Activated B cell treated with CpG ODN at 0.5 μM for 24 hours (primary cell): Measurements from ENCODE around the gene GEMIN5. TPM values are rescaled to one million over a fixed set of nuclear protein-coding genes. Genes with fewer than 3 reads are reported as not detected.
"Not testable (repeated sequence)": the region's sequence is repeated elsewhere in the genome, so short reads cannot be mapped to it uniquely, and the experiment has no call there.

ENCODE experiments used
- ATAC-seq: fragments of 200-7000 bp; cut with Tn5 transposase; one replicate; pipeline ENCODE4 v1.10.0; 2021; ENCODE audit warnings: low read depth, mild to moderate bottlenecking, moderate library complexity
- CTCF ChIA-PET: fragments of 350-600 bp; sonication (Branson Sonifier 250); formaldehyde crosslinking; loops from one replicate; lab custom pipeline; 2021; ENCODE audit warnings: antibody characterized with exemption; lab: Charles Lee
- POLR2A ChIA-PET: fragments of 350-600 bp; sonication (Branson Sonifier 250); formaldehyde crosslinking; loops from one replicate; lab custom pipeline; 2021; ENCODE audit warnings: antibody characterized with exemption; lab: Charles Lee
- DNase-seq: peaks from one replicate; pipeline ENCODE4 v3.0.0; 2022
- H3K27ac Mint-ChIP-seq: one replicate; pipeline ENCODE4 v1.8.0; 2020; ENCODE audit warnings: mixed read lengths
- H3K27me3 Mint-ChIP-seq: one replicate; pipeline ENCODE4 v1.8.0; 2021; ENCODE audit warnings: mixed read lengths
- H3K36me3 Mint-ChIP-seq: one replicate; pipeline ENCODE4 v1.8.0; 2021; ENCODE audit warnings: low read depth, mixed read lengths
- H3K4me1 Mint-ChIP-seq: one replicate; pipeline ENCODE4 v1.8.0; 2021; ENCODE audit warnings: mixed read lengths
- H3K4me3 Mint-ChIP-seq: one replicate; pipeline ENCODE4 v1.8.0; 2020; ENCODE audit warnings: mild to moderate bottlenecking, mixed read lengths
- H3K9me3 Mint-ChIP-seq: one replicate; pipeline ENCODE4 v1.8.0; 2020; ENCODE audit warnings: mixed read lengths
- CTCF ChIP-seq: fragments of 200-600 bp; IDR thresholded peaks from one replicate; pipeline ENCODE4 v1.8.0; 2022; ENCODE audit warnings: antibody characterized with exemption, mild to moderate bottlenecking
- intact Hi-C: fragments of 100-400 bp; cut with micrococcal nuclease; formaldehyde crosslinking; loops from one replicate; pipeline ENCODE4 v1.15.1; 2024
- total RNA-seq: library from RNA; stranded (reverse); gene quantifications from 2 replicates; pipeline ENCODE4 v1.2.3, GENCODE V29; 2022

GEMIN5 gene
- total RNA-seq, 1 donor from 2014 or later: 23.2 TPM

- POLR2A ChIA-PET: interaction anchor here (1.2 kb wide), 1 partner anchor 21 kb away, joined by 3 read pairs; the partner anchor contains the start of gene GEMIN5
- Mint-ChIP-seq H3K4me1 (no peaks in the 10 kb centered on the region), H3K4me3 (no peak overlapping the region), H3K36me3 (peaks cover 74% of the 10 kb centered on the region), H3K27ac (no peak overlapping the region), H3K9me3 (no peaks in the 10 kb centered on the region), H3K27me3 (no peaks in the 10 kb centered on the region)
- intact Hi-C loops: no loop called here
- DNase-seq: no peak
- CTCF ChIA-PET: no interaction called here
- ATAC-seq: no peak
- no peak for TF ChIP-seq CTCF
Measured at GRCh38 chr5:154916874-154917273, 21.1 kb downstream of the GEMIN5 start.

GRCh38 chr5:154905601-154906000, 32.4 kb downstream of the GEMIN5 start:
- H3K9me3 Mint-ChIP-seq, ATAC-seq, CTCF ChIA-PET, H3K4me1 Mint-ChIP-seq, POLR2A ChIA-PET, DNase-seq, H3K27ac Mint-ChIP-seq, H3K4me3 Mint-ChIP-seq, H3K27me3 Mint-ChIP-seq, intact Hi-C loops: not testable (repeated sequence)
- H3K36me3 Mint-ChIP-seq: peaks cover 84% of the 10 kb centered on the region

GRCh38 chr5:154901913-154902312, 36.1 kb downstream of the GEMIN5 start:
- intact Hi-C loops: no loop called here
- Mint-ChIP-seq H3K27ac (no peak overlapping the region), H3K9me3 (no peaks in the 10 kb centered on the region), H3K27me3 (no peaks in the 10 kb centered on the region), H3K4me1 (no peaks in the 10 kb centered on the region), H3K36me3 (peaks cover 86% of the 10 kb centered on the region), H3K4me3 (no peak overlapping the region)
- no peak for TF ChIP-seq CTCF
- ChIA-PET CTCF (interaction anchor here (1.4 kb wide), 1 partner anchor 252 kb away, joined by 3 read pairs; no protein-coding TSS in a partner anchor), POLR2A (interaction anchor here (0.7 kb wide), 1 partner anchor 44 kb away, joined by 3 read pairs; no protein-coding TSS in a partner anchor)
- ATAC-seq: no peak
- no peak for DNase-seq

- TF ChIP-seq CTCF: no peak
- DNase-seq: no peak
- Mint-ChIP-seq H3K9me3 (no peaks in the 10 kb centered on the region), H3K4me1 (no peaks in the 10 kb centered on the region), H3K36me3 (peaks cover 87% of the 10 kb centered on the region), H3K27ac (no peak overlapping the region), H3K4me3 (no peak overlapping the region), H3K27me3 (no peaks in the 10 kb centered on the region)
- intact Hi-C loops: no loop called here
- CTCF ChIA-PET: no interaction called here
- no peak for ATAC-seq
- POLR2A ChIA-PET: interaction anchor here (0.7 kb wide), 1 partner anchor 44 kb away, joined by 3 read pairs; no protein-coding TSS in a partner anchor
Measured at GRCh38 chr5:154901276-154901675, 36.7 kb downstream of the GEMIN5 start.

GRCh38 chr5:154900066-154900465, 37.9 kb downstream of the GEMIN5 start:
- no peaks in the 10 kb centered on the region for H3K9me3 Mint-ChIP-seq
- no peaks in the 10 kb centered on the region for H3K27me3 Mint-ChIP-seq
- H3K4me1 Mint-ChIP-seq: no peaks in the 10 kb centered on the region
- H3K36me3 Mint-ChIP-seq: peaks cover 90% of the 10 kb centered on the region
- DNase-seq: no peak
- no peak for ATAC-seq
- no peak overlapping the region for H3K4me3 Mint-ChIP-seq
- CTCF ChIA-PET: no interaction called here
- H3K27ac Mint-ChIP-seq: no peak overlapping the region
- intact Hi-C loops: no loop called here
- POLR2A ChIA-PET: no interaction called here
- no peak for TF ChIP-seq CTCF
